Stimulated activated CD4-positive, alpha-beta T cell treated with anti-CD3 and anti-CD28 coated beads, Interleukin-12 subunit alpha, Interleukin-12 subunit beta, amount 100 ng/mL, for 24 hours (primary cell): ENCODE measurements around the gene C14orf119.
"Not testable (repeated sequence)": the region's sequence is repeated elsewhere in the genome, so short reads cannot be mapped to it uniquely, and the experiment has no call there.

Experiments used
- DNase-seq, 2 experiments: peaks; one replicate each; pipeline ENCODE4 v3.0.0-alpha.2; 2020; ENCODE audit warnings: low read depth in 2 of 2

Gene C14orf119

DNA sequence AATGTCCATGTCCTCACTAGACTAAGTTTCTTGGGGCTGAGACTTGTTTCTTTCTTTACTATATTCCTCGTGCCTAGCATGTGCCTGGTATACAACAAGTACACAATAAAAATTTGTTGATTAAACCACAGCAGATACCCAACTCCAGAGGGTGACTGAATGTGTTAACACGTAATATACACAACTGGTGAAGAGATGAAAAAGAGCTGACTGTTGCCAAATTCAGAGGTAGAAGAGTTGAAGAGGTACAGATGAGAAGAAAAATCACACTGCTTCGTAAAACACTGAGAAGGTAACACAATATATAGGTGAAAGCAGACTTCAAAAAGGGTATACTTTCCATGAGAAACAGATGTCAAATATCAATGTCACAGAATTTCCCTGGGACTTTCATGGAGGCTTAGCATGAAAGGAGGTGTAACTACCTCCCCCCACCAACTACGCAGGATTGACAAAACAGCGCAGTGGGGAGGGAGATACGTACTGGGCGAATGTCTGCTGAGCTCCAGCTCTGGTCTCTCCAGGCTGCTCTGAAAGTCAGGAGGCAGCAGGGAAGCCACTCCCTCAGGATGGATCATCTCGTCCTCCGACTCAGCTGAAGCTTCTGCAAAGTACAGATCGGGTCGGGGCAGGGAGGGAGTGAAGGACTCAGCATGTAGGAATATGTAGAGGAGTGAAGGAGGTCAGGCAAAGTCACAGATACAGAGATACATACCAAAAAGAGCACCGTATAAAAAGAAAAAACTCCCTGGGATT, 5.6 kb upstream of the C14orf119 start:
- DNase-seq: no peak

DNA sequence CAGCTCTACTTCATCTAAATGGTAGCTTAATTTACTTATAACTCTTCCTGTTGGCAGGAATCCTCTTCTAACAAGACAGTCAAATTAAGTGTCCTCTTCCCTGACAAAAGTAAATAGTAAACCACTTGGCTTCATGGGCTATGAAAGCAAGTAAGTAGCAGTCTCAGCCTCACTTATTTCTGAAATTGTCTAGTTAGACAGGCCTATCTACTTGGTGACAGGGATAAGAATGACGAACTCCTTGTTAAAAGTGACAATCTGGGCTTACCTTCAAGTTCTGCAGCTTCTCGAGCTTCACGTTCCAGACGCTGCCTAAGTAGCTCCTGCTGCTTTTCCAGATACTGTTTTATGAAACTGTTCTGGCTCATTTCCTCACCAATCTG, 5.1 kb upstream of the C14orf119 start:
- no peak for DNase-seq

DNA sequence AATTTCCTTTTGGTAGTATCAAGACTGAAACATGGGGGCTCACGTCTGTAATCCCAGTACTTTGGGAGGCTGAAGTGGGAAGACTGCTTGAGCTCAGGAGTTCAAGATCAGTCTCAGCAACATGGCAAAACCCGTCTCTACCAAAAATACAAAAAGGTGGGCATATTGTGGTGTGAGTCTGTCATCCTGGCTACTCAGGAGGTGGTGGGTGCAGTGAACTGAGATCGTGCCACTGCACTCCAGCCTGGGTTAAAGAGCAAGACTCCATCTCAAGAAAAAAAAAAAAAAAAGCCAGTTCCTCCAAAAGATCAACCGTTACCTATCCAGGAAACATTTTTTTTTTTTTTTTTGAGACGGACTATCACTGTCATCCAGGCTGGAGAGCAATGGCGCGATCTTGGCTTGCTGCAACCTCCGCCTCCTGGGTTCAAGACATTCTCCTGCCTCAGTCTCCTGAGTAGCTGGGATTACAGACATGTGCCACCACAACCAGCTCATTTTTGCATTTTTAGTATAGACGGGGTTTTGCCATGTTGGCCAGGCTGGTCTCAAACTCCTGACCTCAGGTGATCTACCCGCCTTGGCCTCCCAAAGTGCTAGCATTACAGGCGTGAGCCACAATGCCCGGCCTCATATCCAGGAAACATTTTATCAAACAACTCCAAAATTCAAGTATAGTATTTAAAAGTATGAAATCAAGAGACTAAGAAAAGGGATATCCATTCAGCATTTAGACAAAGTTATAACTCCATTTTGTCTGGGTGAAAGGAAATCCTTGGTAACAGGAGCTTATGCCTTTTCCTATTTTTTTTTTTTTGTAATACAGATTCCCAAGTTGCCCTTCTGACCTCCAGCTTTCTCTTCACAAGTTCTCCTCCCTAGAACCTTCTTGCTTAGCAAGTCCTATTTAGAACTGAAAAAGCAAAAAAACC, 3.7 kb upstream of the C14orf119 start:
- DNase-seq: no peak

DNA sequence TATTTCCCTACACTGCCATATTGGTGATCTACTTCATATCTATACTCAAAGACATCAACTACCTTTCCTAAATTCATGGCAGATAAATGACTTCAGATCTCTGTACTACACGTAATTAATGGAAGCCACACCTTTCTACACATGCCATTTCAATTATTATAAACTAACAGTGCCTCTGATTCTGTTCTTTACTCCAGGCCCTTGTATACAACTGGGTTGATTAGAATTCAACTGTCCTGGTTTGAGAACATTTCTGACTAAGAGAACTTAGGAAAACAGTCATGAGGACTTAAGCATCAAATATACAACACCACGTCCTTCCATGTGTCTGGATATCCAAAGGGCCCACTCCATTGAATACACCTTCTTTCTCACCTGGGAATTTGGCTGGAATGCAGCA, 2.2 kb upstream of the C14orf119 start:
- DNase-seq: no peak

DNA sequence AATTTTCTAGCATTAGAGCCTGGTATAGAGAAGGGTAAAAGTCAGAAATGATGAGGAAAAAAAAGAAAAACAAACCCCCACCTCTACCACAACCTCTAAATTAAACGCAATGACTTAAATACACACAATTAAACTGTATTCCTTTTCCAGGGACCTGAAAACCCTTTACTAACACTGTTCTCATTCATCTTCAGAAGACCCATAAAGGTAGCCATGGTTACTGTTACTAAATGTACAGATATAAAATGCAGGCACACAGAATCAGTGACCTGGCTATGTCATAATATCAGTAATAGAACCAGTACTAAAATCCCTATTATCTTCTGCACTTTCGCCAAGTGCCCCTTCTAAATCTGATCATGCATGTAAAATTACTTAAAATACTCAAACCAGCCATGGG, 1.8 kb upstream of the C14orf119 start:
- DNase-seq: no peak

DNA sequence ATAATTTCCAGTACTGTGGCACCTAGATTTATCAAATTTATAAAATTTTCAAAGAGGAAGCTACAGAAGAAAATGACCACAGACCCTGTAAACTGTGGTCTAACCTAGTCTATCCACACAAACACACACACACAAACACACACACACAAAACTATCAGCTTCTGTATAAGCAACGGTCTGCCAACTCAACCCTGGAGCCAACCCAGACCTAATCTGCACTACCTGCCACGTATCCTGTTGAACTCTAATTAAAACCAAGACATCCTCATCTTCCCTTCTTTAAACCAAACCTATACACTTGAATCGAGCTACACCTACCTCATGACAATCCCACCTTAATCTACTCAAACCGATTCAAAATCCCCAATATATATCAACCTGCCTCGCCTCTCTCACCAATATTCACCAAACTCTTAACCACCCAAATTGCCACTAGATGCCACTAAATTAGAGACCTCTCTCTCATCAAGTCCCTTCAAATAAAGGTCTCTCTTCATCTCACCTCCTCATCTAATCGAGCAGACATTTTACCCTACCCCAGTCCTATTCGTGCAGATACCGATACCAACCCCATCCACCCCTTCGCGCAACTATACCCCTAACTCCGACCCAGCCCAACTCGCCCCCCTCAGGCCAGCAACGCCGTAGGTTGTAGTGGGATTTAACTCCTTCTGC, 1.2 kb upstream of the C14orf119 start:
- DNase-seq: no peak

DNA sequence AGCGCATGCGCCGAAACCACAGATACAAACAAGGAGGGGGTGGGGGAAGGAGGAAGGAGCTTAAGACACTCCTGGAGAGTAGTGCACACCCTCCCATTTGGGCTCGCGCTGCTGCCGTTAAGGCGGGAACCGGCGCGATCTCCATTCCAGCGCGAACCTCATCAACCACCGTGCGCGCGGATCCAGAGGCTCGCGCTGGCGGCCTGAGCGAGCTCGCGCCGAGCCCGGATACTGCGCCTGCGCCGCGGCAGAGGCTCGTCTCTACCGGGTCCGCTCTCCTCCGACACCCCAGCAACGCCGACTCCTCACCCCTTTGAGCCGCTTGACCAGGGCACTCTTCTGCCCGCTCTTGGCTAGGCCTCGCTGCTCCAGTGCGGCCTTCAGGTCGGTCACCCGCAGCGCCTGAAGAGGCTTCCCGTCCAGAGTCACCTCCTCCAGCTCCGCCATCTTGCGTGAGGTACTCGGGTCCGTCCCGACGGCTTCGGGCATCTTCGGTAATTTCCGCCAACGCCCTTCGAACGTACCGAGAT, 574 bp upstream of the C14orf119 start, which contains the start of gene ACIN1:
TSS of gene ACIN1 (minus strand) at position 471 of the 530 bp plus-strand sequence. CDS start at position 447, 24 bp downstream.
- peak; percentile 51 to 56 for DNase-seq

DNA sequence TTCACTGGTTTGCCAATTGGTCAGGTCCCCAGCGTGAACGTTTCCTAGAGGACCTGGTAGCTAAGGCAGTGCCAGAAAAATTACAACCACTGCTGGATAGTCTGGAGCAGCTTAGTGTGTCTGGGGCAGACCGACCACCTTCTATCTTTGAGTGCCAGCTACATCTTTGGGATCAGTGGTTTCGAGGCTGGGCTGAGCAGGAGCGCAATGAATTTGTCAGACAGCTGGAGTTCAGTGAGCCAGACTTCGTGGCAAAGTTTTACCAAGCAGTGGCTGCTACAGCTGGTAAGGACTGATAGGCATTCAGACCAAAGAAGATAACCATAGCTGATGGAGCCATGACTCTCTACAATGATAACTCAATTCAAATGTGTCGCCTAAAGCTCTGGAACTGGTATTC, 2.5 kb downstream of the C14orf119 start:
- DNase-seq: no peak

DNA sequence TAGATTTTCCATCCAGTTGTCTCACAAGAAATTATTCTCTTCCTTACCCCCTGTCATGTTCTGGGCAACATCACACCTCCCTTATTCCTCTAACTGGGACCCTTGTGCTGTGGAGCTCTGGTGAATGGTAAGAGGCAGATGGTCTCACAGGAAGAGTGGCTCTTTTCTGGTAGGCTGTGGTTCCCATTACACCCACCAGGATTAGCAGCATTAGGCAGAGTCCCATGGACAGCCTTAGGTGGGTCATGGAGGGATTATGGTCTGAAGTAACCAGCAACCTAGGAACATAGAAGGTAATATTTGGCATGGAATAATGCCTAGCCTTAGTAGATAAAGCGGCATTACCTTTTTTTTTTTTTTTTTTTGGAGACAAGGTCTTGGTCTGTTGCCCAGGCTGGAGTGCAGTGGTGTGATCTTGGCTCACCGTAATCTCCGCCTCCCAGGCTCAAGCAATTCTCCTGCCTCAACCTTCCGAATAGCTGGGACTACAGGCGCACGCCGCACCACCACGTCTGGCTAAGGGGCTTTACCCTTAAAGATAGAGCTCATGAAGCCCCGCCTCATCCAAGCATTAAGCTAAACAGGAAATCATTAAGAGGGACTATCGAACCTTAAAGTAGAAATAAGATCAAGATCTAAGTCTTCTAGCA, 4.0 kb downstream of the C14orf119 start:
- no peak for DNase-seq

DNA sequence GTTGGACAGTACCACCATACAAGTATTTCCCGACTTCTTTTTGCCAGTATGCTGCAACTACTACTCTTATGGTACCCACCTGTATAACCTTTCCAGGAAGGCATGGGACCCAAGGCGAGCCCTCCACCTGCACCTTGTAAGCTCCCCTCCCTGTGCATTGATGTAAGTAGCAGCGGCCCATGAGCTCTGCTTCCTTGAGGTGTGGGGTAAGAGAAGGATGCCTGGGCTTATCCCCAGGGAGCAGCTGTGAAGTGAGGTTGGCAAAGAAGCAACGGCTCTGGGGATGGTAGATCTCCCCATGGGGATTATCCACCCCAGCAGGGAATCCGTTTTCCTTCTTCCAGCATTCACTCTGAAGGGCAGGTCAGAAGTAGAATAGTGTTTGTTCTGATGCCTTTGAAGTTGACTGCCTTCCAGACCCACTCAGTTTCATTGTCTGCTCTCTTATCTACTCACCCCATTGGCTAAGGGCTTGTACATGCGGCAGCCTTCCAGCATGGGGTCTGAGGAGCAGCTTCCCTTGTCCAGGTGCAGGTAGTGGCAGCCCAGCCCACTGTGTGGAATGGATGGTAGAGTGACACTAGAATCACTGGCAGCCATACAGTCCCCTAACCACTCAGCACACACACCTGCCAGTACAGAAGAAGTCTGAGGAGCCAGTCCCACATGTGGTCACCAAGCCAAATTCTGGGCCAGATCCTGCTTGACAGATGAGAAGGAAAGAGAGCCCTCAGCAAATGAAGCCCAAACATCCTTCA, 6.1 kb downstream of the C14orf119 start:
- no peak for DNase-seq

DNA sequence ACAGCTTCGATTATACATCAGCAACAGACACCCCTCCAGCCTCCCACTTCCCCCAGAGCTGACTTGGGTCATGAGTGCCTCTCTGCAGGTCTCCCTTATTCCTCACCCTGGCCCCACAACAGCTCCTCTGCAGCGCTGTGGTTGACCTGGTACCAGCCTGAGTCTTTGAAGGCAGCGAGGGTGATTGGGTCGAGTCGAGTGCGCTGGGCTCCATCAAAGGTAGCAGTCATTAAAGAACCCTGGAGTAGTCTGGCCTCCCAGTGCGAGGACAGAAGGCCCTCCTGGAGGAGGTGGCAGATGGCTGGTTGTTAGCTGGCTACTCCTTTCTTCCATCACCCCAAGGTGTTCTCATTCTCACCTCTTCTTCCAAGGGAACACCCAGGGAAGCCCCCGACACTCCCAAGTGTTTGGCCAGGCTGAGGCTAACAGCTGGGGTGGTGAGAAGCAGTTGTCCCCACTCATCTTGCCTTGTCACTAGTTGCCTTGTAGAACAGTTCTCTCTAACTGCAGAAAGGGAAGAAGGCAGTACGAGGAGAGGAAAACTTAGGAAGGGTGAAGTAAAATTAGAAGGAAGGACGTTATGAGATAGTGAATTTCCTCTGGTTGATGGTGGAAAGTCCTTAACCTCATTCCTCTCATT, 6.8 kb downstream of the C14orf119 start:
- DNase-seq: no peak

DNA sequence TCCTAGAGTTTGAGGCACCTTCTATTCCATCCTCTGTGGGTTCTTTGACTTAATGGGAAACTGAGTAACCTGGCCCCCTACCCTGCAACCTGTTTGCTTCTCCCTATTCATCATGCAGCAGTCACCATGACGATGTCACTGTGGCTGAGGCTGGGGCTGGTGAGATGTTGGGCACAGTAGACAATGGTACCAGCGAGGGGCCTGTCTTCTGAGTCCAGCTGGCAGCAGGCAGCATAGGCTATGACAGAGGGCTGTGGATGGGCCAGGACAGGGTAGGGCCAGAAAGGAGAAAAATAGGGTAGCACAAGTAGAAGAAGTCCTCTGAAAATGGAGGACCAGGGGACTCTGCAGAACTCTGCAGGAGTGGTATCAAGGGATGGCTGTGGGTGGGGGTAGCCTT, 7.5 kb downstream of the C14orf119 start:
- DNase-seq: no peak

DNA sequence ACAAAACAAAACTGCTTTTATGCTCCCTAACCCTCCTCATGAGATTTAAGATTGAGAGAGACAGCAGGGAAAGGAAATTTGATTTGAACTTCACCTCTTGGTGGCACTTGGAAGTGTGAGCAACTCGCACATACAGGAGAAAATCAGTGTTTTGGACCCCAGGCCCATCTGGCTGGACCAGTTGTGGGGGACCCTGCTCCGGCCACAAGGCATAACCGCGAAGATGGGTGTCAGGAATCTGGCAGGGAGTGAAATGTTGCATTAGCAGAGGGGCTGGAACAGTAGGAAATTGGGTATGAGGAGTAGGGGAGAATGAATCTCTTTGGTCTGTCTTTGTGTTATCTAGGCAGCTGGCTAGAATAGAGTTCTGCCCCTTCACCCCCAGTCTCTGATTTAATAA, 8.3 kb downstream of the C14orf119 start:
- DNase-seq: no peak

DNA sequence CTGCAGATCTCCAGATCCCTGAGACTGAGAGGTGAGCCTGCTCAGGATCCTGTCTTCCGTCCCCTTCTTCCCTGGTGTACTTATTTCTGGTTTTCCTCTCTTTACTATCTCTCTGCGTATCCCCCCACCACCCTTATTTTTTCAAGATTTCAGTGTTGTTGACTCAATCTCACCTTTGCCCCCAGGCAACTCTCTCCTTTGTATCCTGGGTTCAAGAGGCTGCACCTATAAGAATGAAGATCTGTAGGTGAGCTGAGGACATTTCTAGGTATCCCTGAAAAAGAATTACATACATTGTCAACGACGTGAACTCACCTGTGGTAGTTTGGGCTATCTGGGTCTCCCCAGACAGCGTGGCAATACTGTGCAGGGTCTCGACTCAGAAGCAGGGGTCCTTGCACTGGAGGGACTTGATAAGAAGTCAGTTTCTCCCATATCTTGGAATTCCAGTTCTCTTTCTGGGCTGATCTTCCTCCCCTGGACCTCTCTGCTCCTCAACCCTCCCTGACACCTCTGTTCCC, 8.8 kb downstream of the C14orf119 start:
- DNase-seq: no peak

DNA sequence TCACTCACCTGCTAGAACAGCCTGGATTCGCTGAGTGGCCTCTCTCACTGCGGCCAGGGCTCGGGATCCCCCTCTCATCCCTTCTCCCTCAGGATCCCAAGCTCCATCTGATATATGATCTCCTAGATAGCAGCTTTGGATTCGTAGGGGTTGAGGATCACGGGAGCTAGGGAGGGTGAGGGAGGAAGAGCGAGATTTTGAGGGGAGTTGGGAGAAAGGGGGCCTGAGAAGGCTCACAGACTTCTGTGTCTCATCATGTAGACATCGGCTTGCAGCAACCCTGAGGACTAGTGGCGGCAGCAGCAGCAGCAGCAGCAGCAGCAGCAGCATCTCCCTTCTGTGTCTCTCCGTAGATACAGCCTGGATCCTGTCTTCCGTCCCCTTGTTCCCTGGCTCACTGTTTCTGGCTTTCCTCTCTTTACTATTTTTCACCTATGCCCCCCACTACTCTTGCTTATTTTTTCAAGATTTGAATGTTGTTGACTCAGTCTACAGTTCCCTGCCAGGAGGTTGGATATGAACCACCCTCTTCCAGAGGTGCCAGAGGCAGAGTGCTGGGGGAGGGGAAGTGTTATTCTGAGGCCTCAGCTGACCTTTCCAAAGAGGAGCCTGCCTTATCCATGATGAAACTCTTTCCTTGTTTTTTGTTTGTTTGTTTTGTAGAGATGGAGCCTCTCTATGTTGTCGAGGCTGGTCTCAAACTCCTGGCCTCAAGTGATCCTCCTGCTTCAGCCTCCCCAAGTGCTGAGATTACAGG, 9.5 kb downstream of the C14orf119 start, which contains the start of gene CIROP:
TSS of gene CIROP (minus strand) at position 399 of the 757 bp plus-strand sequence. CDS start at position 330, 69 bp downstream.
- no peak for DNase-seq

DNA sequence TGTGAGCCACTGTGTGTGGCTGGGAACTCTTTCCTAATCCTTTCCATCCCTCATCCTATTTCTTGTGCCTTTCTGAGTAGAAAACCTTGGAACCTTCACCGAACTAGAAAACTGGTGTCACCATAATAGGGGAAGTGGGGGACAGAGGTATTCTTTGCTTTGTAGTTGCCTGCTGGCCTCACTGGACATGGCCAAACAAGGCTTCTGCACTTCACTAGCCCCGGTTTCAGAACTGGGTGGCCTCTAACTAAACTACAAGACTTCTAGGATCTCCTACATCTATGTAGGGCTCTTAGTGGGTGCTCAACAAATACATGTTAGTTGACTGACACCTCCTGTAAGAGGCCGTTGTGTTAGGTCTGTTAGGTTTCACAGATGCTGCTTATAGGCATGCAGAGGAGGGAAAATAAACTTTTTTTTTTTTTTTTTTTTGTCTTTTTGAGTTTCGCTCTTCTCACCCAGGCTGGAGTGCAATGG, 10.1 kb downstream of the C14orf119 start:
- no peak for DNase-seq

DNA sequence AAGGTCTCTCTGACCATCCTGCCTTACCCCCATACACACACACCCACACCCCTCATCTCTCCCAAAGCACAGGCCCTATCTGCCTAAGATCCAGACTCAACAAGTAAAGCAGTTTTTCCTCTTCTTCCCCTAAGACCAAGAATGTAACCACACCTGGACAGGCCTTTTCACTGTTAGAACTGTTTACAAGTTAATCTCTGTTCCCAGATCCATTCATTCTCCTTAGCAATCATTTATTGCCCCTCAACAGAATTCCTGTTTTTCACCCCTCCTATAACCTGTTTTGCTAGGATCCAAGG, 11.4 kb downstream of the C14orf119 start:
- DNase-seq: no peak

DNA sequence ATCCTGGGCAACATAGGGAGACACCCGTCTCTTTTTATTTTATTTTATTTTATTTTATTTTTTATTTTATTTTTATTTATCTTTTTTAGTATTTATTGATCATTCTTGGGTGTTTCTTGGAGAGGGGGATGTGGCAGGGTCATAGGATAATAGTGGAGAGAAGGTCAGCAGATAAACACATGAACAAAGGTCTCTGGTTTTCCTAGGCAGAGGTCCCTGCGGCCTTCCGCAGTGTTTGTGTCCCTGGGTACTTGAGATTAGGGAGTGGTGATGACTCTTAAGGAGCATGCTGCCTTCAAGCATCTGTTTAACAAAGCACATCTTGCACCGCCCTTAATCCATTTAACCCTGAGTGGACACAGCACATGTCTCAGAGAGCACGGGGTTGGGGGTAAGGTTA, 12.3 kb downstream of the C14orf119 start:
- not testable (repeated sequence) for DNase-seq

DNA sequence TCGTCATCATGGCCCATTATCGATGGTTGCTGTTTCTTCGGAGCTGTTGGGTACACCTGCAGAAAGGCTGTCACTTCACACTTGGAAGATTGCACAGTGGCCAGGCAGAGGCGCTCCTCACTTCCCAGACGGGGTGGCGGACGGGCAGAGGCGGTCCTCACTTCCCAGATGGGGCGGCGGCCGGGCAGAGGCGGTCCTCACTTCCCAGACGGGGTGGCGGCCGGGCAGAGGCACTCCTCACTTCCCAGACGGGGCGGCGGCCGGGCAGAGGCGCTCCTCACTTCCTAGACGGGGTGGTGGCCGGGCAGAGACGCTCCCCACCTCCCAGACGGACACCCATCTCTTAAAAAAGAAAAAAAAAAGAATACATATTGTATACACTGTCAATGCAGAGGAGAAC, 12.9 kb downstream of the C14orf119 start:
- not testable (repeated sequence) for DNase-seq
